Activated CD8-positive, alpha-beta T cell treated with anti-CD3 and anti-CD28 coated beads, Interleukin-2, amount 10 ng/mL, durations not matched to agents 7 days and 5 days (primary cell): ENCODE results near the gene SMG7. TPM values are rescaled to one million over a fixed set of nuclear protein-coding genes. Genes with fewer than 3 reads are reported as not detected.

ENCODE experiments used
- ATAC-seq: fragments of 150-1000 bp; cut with Tn5 transposase; one replicate; pipeline ENCODE4 v1.10.0; 2021; ENCODE audit warnings: moderate library complexity
- CTCF ChIA-PET: fragments of 350-600 bp; sonication (Branson Sonifier 250); formaldehyde crosslinking; loops from one replicate; lab custom pipeline; 2021; ENCODE audit warnings: antibody characterized with exemption; lab: Charles Lee
- POLR2A ChIA-PET: fragments of 350-600 bp; sonication (Branson Sonifier 250); formaldehyde crosslinking; loops from one replicate; lab custom pipeline; 2021; ENCODE audit warnings: antibody characterized with exemption; lab: Charles Lee
- DNase-seq: peaks from one replicate; pipeline ENCODE4 v3.0.0-alpha.2; 2020
- H3K27ac Mint-ChIP-seq: one replicate; pipeline ENCODE4 v1.8.0; 2021; ENCODE audit warnings: mild to moderate bottlenecking, mixed read lengths
- H3K27me3 Mint-ChIP-seq: one replicate; pipeline ENCODE4 v1.8.0; 2021; ENCODE audit warnings: low read depth, mixed read lengths
- H3K36me3 Mint-ChIP-seq: one replicate; pipeline ENCODE4 v1.8.0; 2021; ENCODE audit warnings: low read depth, mixed read lengths
- H3K4me1 Mint-ChIP-seq: one replicate; pipeline ENCODE4 v1.8.0; 2021; ENCODE audit warnings: low read depth, mixed read lengths
- H3K4me3 Mint-ChIP-seq: one replicate; pipeline ENCODE4 v1.8.0; 2021; ENCODE audit warnings: mild to moderate bottlenecking, mixed read lengths
- H3K9me3 Mint-ChIP-seq: one replicate; pipeline ENCODE4 v1.8.0; 2022; ENCODE audit warnings: mixed read lengths; ENCODE audit not compliant: insufficient read depth
- total RNA-seq, 2 experiments: library from RNA; stranded (reverse); gene quantifications; one replicate each; pipeline ENCODE4 v1.2.3, GENCODE V29; 2021

The SMG7 gene
- total RNA-seq, 2 experiments from 2014 or later, result 80.8 to 88.6 TPM

GRCh38 chr1:183582021-183582713, 109.9 kb downstream of the SMG7 start:
- Mint-ChIP-seq H3K9me3 (no peaks in the 10 kb centered on the region), H3K4me1 (peaks cover 51% of the 10 kb centered on the region), H3K27me3 (no peaks in the 10 kb centered on the region), H3K4me3 (no peak overlapping the region), H3K27ac (peak overlapping the region; percentile 70), H3K36me3 (peaks cover 4% of the 10 kb centered on the region)
- ChIA-PET CTCF (interaction anchor here (1.0 to 5.1 kb wide), 2 partner anchors 51 to 73 kb away, joined by 3 to 22 read pairs; no protein-coding TSS in a partner anchor), POLR2A (no interaction called here)
- ATAC-seq (no peak), DNase-seq (no peak)

GRCh38 chr1:183583466-183583865, 111.2 kb downstream of the SMG7 start:
- POLR2A ChIA-PET, result no interaction called here
- Mint-ChIP-seq H3K27me3 (no peaks in the 10 kb centered on the region), H3K4me3 (no peak overlapping the region), H3K36me3 (peaks cover 4% of the 10 kb centered on the region), H3K9me3 (no peaks in the 10 kb centered on the region), H3K4me1 (peaks cover 44% of the 10 kb centered on the region), H3K27ac (no peak overlapping the region)
- DNase-seq, result no peak
- CTCF ChIA-PET, result no interaction called here
- no peak for ATAC-seq

- H3K9me3 Mint-ChIP-seq, result no peaks in the 10 kb centered on the region
- peaks cover 44% of the 10 kb centered on the region for H3K4me1 Mint-ChIP-seq
- no peak overlapping the region for H3K27ac Mint-ChIP-seq
- H3K27me3 Mint-ChIP-seq, result no peaks in the 10 kb centered on the region
- DNase-seq (no peak), ATAC-seq (no peak)
- no peak overlapping the region for H3K4me3 Mint-ChIP-seq
- CTCF ChIA-PET, result no interaction called here
- POLR2A ChIA-PET, result no interaction called here
- peaks cover 4% of the 10 kb centered on the region for H3K36me3 Mint-ChIP-seq
Observed at GRCh38 chr1:183584147-183584546, 111.8 kb downstream of the SMG7 start.

GRCh38 chr1:183585038-183585437, 112.7 kb downstream of the SMG7 start:
- ChIA-PET POLR2A (no interaction called here), CTCF (no interaction called here)
- H3K4me1 Mint-ChIP-seq, result peaks cover 47% of the 10 kb centered on the region
- H3K4me3 Mint-ChIP-seq, result no peak overlapping the region
- H3K9me3 Mint-ChIP-seq, result no peaks in the 10 kb centered on the region
- ATAC-seq (peak; percentile 58), DNase-seq (peak; percentile 52)
- H3K36me3 Mint-ChIP-seq, result peaks cover 6% of the 10 kb centered on the region
- H3K27me3 Mint-ChIP-seq, result no peaks in the 10 kb centered on the region
- H3K27ac Mint-ChIP-seq, result peak overlapping the region; percentile 43

- Mint-ChIP-seq H3K4me1 (peaks cover 49% of the 10 kb centered on the region), H3K36me3 (peaks cover 6% of the 10 kb centered on the region), H3K9me3 (no peaks in the 10 kb centered on the region), H3K27me3 (no peaks in the 10 kb centered on the region), H3K4me3 (no peak overlapping the region), H3K27ac (no peak overlapping the region)
- POLR2A ChIA-PET, result no interaction called here
- CTCF ChIA-PET, result interaction anchor here (0.7 to 4.0 kb wide), 2 partner anchors 8 to 95 kb away, joined by 3 to 22 read pairs; no protein-coding TSS in a partner anchor
- no peak for ATAC-seq
- no peak for DNase-seq
Observed at GRCh38 chr1:183586455-183586854, 114.2 kb downstream of the SMG7 start.

GRCh38 chr1:183586926-183587325, 114.6 kb downstream of the SMG7 start:
- Mint-ChIP-seq H3K27ac (no peak overlapping the region), H3K4me3 (no peak overlapping the region), H3K36me3 (peaks cover 6% of the 10 kb centered on the region), H3K27me3 (no peaks in the 10 kb centered on the region), H3K4me1 (peaks cover 49% of the 10 kb centered on the region), H3K9me3 (no peaks in the 10 kb centered on the region)
- ChIA-PET POLR2A (no interaction called here), CTCF (interaction anchor here (0.7 to 4.0 kb wide), 2 partner anchors 9 to 95 kb away, joined by 3 to 22 read pairs; no protein-coding TSS in a partner anchor)
- DNase-seq (no peak), ATAC-seq (no peak)

DNA sequence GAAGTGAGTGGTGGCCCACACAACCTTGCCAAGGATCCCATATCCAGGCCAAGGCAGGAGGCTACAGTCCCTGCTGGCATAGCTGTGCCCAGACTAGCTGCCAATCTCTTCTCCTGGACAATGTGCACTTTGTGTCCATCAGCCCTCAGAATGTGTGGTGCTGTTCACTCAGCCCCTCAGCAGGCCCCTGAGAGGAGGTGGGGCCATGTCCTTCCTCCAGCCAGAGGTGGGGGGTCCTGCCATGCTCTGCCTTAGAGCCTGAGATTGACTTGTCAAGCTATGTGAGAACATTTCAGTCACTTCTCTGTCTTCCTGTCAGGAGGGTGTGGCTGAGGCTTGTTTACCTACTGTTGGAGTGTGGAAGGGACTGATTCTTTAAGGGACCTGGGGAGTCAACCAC, 116.5 kb downstream of the SMG7 start:
- peak overlapping the region; percentile 53 for H3K27ac Mint-ChIP-seq
- ChIA-PET CTCF (interaction anchor here (1.4 to 4.0 kb wide), 6 partner anchors 10 to 329 kb away, joined by 3 to 22 read pairs (median 4); no protein-coding TSS in a partner anchor), POLR2A (interaction anchor here (1.3 to 3.2 kb wide), 2 partner anchors 12 to 45 kb away, joined by 3 to 12 read pairs; no protein-coding TSS in a partner anchor)
- peak overlapping the region; percentile 54 for H3K4me3 Mint-ChIP-seq
- no peaks in the 10 kb centered on the region for H3K27me3 Mint-ChIP-seq
- H3K36me3 Mint-ChIP-seq, result peaks cover 6% of the 10 kb centered on the region
- H3K9me3 Mint-ChIP-seq, result no peaks in the 10 kb centered on the region
- H3K4me1 Mint-ChIP-seq, result peaks cover 54% of the 10 kb centered on the region
- no peak for ATAC-seq
- DNase-seq, result no peak

- H3K27ac Mint-ChIP-seq, result peak overlapping the region; percentile 53
- peak overlapping the region; percentile 54 for H3K4me3 Mint-ChIP-seq
- peaks cover 49% of the 10 kb centered on the region for H3K4me1 Mint-ChIP-seq
- H3K36me3 Mint-ChIP-seq, result peaks cover 6% of the 10 kb centered on the region
- no peaks in the 10 kb centered on the region for H3K9me3 Mint-ChIP-seq
- ATAC-seq (no peak), DNase-seq (no peak)
- ChIA-PET CTCF (interaction anchor here (1.4 to 4.0 kb wide), 6 partner anchors 9 to 328 kb away, joined by 3 to 22 read pairs (median 4); no protein-coding TSS in a partner anchor), POLR2A (interaction anchor here (1.3 to 3.2 kb wide), 2 partner anchors 11 to 45 kb away, joined by 3 to 12 read pairs; no protein-coding TSS in a partner anchor)
- no peaks in the 10 kb centered on the region for H3K27me3 Mint-ChIP-seq
Observed at GRCh38 chr1:183589384-183589783, 117.1 kb downstream of the SMG7 start.

DNA sequence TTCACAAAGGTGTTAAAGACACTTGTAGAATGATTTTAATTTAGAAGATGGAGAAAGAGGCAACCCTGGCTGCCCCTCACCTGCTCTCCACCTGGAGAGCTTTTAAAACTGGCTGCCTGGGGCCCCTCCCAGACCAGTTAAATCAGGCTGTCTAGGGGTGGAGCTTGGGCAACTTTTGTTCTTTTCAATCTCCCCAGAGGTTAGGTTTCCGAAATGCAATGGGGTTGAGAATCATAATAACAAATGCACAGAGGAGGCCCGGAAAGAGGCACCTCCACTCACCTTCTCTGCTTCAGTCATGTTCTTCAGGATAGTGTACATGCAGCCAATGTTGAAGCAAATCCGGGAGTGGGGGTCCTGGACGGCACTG, 117.6 kb downstream of the SMG7 start:
- H3K36me3 Mint-ChIP-seq, result peaks cover 6% of the 10 kb centered on the region
- H3K4me1 Mint-ChIP-seq, result peaks cover 45% of the 10 kb centered on the region
- POLR2A ChIA-PET, result interaction anchor here (1.2 to 3.2 kb wide), 2 partner anchors 10 to 11 kb away, joined by 7 to 12 read pairs; no protein-coding TSS in a partner anchor
- peak overlapping the region; percentile 84 for H3K27ac Mint-ChIP-seq
- CTCF ChIA-PET, result interaction anchor here (1.1 to 4.0 kb wide), 8 partner anchors 9 to 328 kb away, joined by 3 to 22 read pairs (median 4); no protein-coding TSS in a partner anchor
- H3K27me3 Mint-ChIP-seq, result no peaks in the 10 kb centered on the region
- H3K9me3 Mint-ChIP-seq, result no peaks in the 10 kb centered on the region
- ATAC-seq (no peak), DNase-seq (no peak)
- peak overlapping the region; percentile 54 for H3K4me3 Mint-ChIP-seq

DNA sequence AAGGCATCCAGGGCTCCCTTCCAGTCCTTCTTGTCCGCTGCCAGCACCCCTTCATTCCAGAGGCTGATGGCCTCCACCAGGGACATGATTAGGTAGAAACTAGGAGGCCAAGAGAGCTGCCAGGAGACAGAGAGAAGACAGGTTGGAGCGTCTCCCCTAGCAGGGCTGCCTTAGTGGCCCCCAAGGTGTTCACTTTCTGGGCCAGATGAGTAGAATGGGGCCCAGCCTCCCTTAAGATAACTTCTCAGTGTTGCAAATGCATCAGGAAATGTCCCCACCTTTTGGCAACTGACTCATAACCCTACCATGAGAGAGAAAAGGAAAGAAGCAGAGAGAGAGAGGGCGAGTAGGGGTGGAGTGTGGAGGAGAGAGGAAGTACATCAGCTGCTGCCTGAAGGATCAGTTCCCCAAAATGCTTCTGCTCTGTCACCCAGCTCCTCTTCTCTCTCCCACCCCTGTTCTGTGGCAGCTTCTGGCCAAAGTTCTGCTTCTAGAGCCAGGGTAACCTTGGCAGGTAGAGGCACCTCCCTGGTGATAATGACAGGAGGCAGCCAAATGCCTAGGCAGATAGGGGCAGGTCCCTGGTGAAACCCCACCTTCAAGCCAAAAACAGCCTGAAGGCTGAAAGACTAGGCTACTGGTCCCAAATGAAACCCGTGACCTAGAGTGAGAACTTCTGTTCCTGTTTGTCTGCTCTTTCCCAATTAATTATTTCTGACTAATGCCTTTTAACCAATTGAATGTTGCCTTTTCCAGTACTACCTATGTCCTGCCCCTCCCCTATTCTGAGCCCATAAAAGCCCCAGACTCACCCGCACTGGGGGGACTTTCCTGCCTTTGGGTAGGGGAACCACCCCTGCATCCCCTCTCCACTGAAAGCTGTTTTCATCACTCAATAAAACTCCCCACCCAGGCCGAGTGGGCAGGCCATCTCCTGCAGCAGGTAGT, 118.2 kb downstream of the SMG7 start, which contains the start of gene NCF2:
NCF2 (minus strand) TSS at position 216 of the 948 bp plus-strand sequence; CDS start at position 86, 130 bp downstream.
- POLR2A ChIA-PET, result interaction anchor here (0.6 to 3.2 kb wide), 3 partner anchors 10 to 974 kb away, joined by 4 to 12 read pairs (median 7); no protein-coding TSS in a partner anchor
- peak within 1 kb of the TSS; percentile 54 for H3K4me3 Mint-ChIP-seq
- H3K4me1 Mint-ChIP-seq, result peaks cover 39% of the 10 kb centered on the region
- CTCF ChIA-PET, result interaction anchor here (1.1 to 4.0 kb wide), 6 partner anchors 12 to 327 kb away, joined by 3 to 22 read pairs (median 4); no protein-coding TSS in a partner anchor
- H3K27me3 Mint-ChIP-seq, result peaks cover 2% of the 10 kb centered on the region
- peak within 1 kb of the TSS; percentile 84 for H3K27ac Mint-ChIP-seq
- peak; percentile 91 for ATAC-seq
- H3K36me3 Mint-ChIP-seq, result peaks cover 6% of the 10 kb centered on the region
- DNase-seq, result peak; percentile 73
- no peaks in the 10 kb centered on the region for H3K9me3 Mint-ChIP-seq

DNA sequence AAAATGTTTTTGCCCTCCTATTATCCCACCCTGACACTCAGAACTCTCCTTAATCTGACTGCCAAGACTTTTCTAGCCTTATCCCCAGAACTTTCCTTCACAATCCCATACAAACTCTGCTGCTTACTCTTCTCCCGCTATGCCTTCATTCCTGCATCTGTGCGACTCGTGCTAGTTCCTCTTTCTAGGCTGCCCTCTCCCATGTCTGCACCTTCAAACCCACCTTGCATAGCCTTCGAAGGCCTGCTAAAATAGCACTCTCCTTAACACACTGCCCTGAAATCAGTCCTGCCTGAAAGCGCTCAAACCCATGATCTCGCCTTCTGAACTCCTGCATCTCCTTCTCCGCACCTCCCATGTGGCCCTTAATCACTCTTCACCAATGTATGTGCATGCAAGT, 120.4 kb downstream of the SMG7 start:
- Mint-ChIP-seq H3K4me1 (peaks cover 42% of the 10 kb centered on the region), H3K27me3 (peaks cover 5% of the 10 kb centered on the region), H3K9me3 (no peaks in the 10 kb centered on the region), H3K27ac (no peak overlapping the region), H3K4me3 (no peak overlapping the region), H3K36me3 (peaks cover 2% of the 10 kb centered on the region)
- ChIA-PET POLR2A (no interaction called here), CTCF (interaction anchor here (2.0 kb wide), 1 partner anchor 13 kb away, joined by 6 read pairs; no protein-coding TSS in a partner anchor)
- no peak for DNase-seq
- ATAC-seq, result no peak
